ENCODE data around the gene GSAP. TPM values are rescaled to one million over a fixed set of nuclear protein-coding genes. Genes with fewer than 3 reads are reported as not detected.
A peak's percentile ranks its signal among the peaks of the same experiment; 100 is the strongest.

The GSAP gene
- total RNA-seq, 1 experiment from 2014 or later = 25.7 TPM

- H3K27me3 ChIP-seq (replicated peaks; ENCODE audit: control insufficient read depth, insufficient read depth, low read length) = no peaks in the 10 kb centered on the region
- no peaks in the 10 kb centered on the region for H3K4me1 ChIP-seq
- ChIA-PET CTCF (no interaction called here), POLR2A (no interaction called here)
- H3K27me3 Mint-ChIP-seq (ENCODE audit: insufficient read depth, unreplicated experiment) = peaks cover 2% of the 10 kb centered on the region
- TF ChIP-seq, protein P1, sequence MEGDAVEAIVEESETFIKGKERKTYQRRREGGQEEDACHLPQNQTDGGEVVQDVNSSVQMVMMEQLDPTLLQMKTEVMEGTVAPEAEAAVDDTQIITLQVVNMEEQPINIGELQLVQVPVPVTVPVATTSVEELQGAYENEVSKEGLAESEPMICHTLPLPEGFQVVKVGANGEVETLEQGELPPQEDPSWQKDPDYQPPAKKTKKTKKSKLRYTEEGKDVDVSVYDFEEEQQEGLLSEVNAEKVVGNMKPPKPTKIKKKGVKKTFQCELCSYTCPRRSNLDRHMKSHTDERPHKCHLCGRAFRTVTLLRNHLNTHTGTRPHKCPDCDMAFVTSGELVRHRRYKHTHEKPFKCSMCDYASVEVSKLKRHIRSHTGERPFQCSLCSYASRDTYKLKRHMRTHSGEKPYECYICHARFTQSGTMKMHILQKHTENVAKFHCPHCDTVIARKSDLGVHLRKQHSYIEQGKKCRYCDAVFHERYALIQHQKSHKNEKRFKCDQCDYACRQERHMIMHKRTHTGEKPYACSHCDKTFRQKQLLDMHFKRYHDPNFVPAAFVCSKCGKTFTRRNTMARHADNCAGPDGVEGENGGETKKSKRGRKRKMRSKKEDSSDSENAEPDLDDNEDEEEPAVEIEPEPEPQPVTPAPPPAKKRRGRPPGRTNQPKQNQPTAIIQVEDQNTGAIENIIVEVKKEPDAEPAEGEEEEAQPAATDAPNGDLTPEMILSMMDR (IDR thresholded peaks at IDR 0.05; ENCODE audit: insufficient read depth in 1 of 2, low read depth in 1 of 2, low read length in 1 of 2, severe bottlenecking in 1 of 2, unreplicated experiment in 1 of 2) = peak; percentile 20 to 43
- intact Hi-C loops (cut with micrococcal nuclease; ENCODE audit: unreplicated experiment) = loop anchor here (1.0 kb wide), 1 partner anchor 38 kb away; no protein-coding TSS in a partner anchor
- no peaks in the 10 kb centered on the region for H3K4me1 Mint-ChIP-seq (ENCODE audit: low read depth, unreplicated experiment)
- no peaks in the 10 kb centered on the region for H3K36me3 Mint-ChIP-seq (ENCODE audit: insufficient read depth, unreplicated experiment)
- no peak overlapping the region for H3K4me3 Mint-ChIP-seq (ENCODE audit: unreplicated experiment)
- H3K4me3 ChIP-seq (ENCODE audit: low read depth, low read length) = no peak overlapping the region
- no TSS peak for BruUV-seq (replicated peaks)
- DNase-seq = peak in 1 of 2 experiments; percentile 18
- H3K9me3 Mint-ChIP-seq (ENCODE audit: unreplicated experiment) = no peaks in the 10 kb centered on the region
- 0 out of 2 replicates have a peak, but pooled peaks cover 9% of the 10 kb centered on the region for H3K9me3 ChIP-seq
- H3K27ac Mint-ChIP-seq (ENCODE audit: unreplicated experiment) = no peak overlapping the region
- H3K36me3 ChIP-seq (ENCODE audit: control insufficient read depth, insufficient read depth, low read length) = no peaks in the 10 kb centered on the region
Observed at GRCh38 chr7:77293046-77293445, 123.1 kb downstream of the GSAP start.

- Mint-ChIP-seq H3K4me3 (ENCODE audit: unreplicated experiment) (no peak overlapping the region), H3K9me3 (ENCODE audit: unreplicated experiment) (no peaks in the 10 kb centered on the region), H3K36me3 (ENCODE audit: insufficient read depth, unreplicated experiment) (no peaks in the 10 kb centered on the region), H3K4me1 (ENCODE audit: low read depth, unreplicated experiment) (no peaks in the 10 kb centered on the region), H3K27me3 (ENCODE audit: insufficient read depth, unreplicated experiment) (peaks cover 2% of the 10 kb centered on the region), H3K27ac (ENCODE audit: unreplicated experiment) (no peak overlapping the region)
- Histone ChIP-seq H3K27me3 (replicated peaks; ENCODE audit: control insufficient read depth, insufficient read depth, low read length) (no peaks in the 10 kb centered on the region), H3K4me3 (ENCODE audit: low read depth, low read length) (no peak overlapping the region), H3K9me3 (no peaks in the 10 kb centered on the region), H3K36me3 (ENCODE audit: control insufficient read depth, insufficient read depth, low read length) (no peaks in the 10 kb centered on the region), H3K4me1 (no peaks in the 10 kb centered on the region)
- BruUV-seq (replicated peaks) = no TSS peak
- intact Hi-C loops (cut with micrococcal nuclease; ENCODE audit: unreplicated experiment) = no loop called here
- CTCF ChIA-PET = no interaction called here
- no peak for DNase-seq
- POLR2A ChIA-PET = no interaction called here
- TF ChIP-seq, protein P1 (IDR thresholded peaks at IDR 0.05; ENCODE audit: insufficient read depth in 1 of 2, low read depth in 1 of 2, low read length in 1 of 2, severe bottlenecking in 1 of 2, unreplicated experiment in 1 of 2) = no peak
Observed at GRCh38 chr7:77290425-77290824, 125.7 kb downstream of the GSAP start.

GRCh38 chr7:77289387-77289786, 126.8 kb downstream of the GSAP start:
- H3K27me3 ChIP-seq (replicated peaks; ENCODE audit: control insufficient read depth, insufficient read depth, low read length) = no peaks in the 10 kb centered on the region
- no peaks in the 10 kb centered on the region for H3K9me3 Mint-ChIP-seq (ENCODE audit: unreplicated experiment)
- no peak overlapping the region for H3K4me3 ChIP-seq (ENCODE audit: low read depth, low read length)
- peaks cover 2% of the 10 kb centered on the region for H3K27me3 Mint-ChIP-seq (ENCODE audit: insufficient read depth, unreplicated experiment)
- no peak for DNase-seq
- no peaks in the 10 kb centered on the region for H3K4me1 ChIP-seq
- ChIA-PET POLR2A (no interaction called here), CTCF (no interaction called here)
- H3K9me3 ChIP-seq = no peaks in the 10 kb centered on the region
- intact Hi-C loops (cut with micrococcal nuclease; ENCODE audit: unreplicated experiment) = loop anchor here (5.0 kb wide), 1 partner anchor 673 kb away; no protein-coding TSS in a partner anchor
- TF ChIP-seq, protein P1 (IDR thresholded peaks at IDR 0.05; ENCODE audit: insufficient read depth in 1 of 2, low read depth in 1 of 2, low read length in 1 of 2, severe bottlenecking in 1 of 2, unreplicated experiment in 1 of 2) = no peak
- H3K4me1 Mint-ChIP-seq (ENCODE audit: low read depth, unreplicated experiment) = no peaks in the 10 kb centered on the region
- no peak overlapping the region for H3K4me3 Mint-ChIP-seq (ENCODE audit: unreplicated experiment)
- no TSS peak for BruUV-seq (replicated peaks)
- no peak overlapping the region for H3K27ac Mint-ChIP-seq (ENCODE audit: unreplicated experiment)
- H3K36me3 ChIP-seq (ENCODE audit: control insufficient read depth, insufficient read depth, low read length) = no peaks in the 10 kb centered on the region
- H3K36me3 Mint-ChIP-seq (ENCODE audit: insufficient read depth, unreplicated experiment) = no peaks in the 10 kb centered on the region

All from Caco-2 (cell line).